Measurements from ENCODE around the gene TUBB4B.

DNA sequence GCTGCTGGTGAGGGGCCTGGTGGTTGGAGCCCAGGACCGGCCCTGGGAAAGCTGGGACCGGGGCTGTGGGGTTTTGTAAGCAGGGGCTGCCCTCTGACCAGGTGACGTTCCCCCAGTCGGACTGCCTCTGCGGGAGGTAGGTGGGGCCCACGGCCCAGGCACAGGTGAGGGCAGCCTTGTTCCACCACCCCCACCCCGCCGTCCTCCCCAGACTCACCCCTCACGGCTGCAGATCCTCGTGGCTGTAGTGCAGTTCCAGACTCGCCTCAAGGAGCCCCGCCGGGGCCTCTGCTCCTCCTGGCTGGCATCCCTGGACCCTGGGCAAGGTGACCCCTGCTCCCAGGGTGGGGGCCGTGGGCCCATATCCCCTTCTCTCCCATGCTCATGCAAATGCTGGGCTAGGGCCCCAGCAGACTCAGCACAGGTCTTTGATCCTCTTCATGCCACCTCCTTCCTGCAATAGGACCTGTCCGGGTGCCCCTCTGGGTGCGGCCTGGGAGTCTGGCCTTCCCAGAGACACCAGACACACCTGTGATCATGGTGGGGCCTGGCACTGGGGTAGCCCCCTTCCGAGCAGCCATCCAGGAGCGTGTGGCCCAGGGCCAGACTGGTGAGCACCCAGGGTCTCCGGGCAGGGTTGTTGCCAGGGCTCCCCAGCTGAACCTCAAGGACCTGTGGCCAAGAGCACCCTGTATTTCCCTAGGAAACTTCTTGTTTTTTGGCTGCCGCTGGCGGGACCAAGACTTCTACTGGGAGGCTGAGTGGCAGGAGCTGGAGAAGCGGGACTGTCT lies 25.7 kb upstream of the TUBB4B start:
- TF ChIP-seq, protein P1, sequence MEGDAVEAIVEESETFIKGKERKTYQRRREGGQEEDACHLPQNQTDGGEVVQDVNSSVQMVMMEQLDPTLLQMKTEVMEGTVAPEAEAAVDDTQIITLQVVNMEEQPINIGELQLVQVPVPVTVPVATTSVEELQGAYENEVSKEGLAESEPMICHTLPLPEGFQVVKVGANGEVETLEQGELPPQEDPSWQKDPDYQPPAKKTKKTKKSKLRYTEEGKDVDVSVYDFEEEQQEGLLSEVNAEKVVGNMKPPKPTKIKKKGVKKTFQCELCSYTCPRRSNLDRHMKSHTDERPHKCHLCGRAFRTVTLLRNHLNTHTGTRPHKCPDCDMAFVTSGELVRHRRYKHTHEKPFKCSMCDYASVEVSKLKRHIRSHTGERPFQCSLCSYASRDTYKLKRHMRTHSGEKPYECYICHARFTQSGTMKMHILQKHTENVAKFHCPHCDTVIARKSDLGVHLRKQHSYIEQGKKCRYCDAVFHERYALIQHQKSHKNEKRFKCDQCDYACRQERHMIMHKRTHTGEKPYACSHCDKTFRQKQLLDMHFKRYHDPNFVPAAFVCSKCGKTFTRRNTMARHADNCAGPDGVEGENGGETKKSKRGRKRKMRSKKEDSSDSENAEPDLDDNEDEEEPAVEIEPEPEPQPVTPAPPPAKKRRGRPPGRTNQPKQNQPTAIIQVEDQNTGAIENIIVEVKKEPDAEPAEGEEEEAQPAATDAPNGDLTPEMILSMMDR (IDR thresholded peaks at IDR 0.05; ENCODE audit: insufficient read depth, low read length, poor library complexity, severe bottlenecking) = no peak
- no peak for TF ChIP-seq EZH2phosphoT487 (conservative IDR thresholded peaks at IDR 0.05; ENCODE audit: low read length)
